ENCODE results near the gene DPP4.

DPP4 gene

GRCh38 chr2:162107361-162107901 is 33.4 kb upstream of the DPP4 start:
- no peak overlapping the region for H3K9ac ChIP-seq (ENCODE audit: low read depth, low read length, poor library complexity)
- H3K14ac ChIP-seq (ENCODE audit: low read length): no peak overlapping the region
- DNase-seq (ENCODE audit: low spot score): no peak
- H3K27ac ChIP-seq (replicated peaks; ENCODE audit: low read length): no peak overlapping the region
- no peak overlapping the region for H4K8ac ChIP-seq (ENCODE audit: low read depth, low read length)
- H3K4ac ChIP-seq (ENCODE audit: low read length): no peak overlapping the region
- H3K79me1 ChIP-seq (ENCODE audit: low read depth, low read length): no peaks in the 10 kb centered on the region
- H3K36me3 ChIP-seq (replicated peaks in 1 of 2; ENCODE audit: control insufficient read depth in 2 of 2, insufficient read depth in 2 of 2, low read length in 2 of 2): no peaks in the 10 kb centered on the region
- H3K4me2 ChIP-seq (ENCODE audit: insufficient read depth, low read length, poor library complexity, severe bottlenecking): no peak overlapping the region
- H2AK5ac ChIP-seq (ENCODE audit: low read depth, low read length): no peak overlapping the region
- no peak overlapping the region for H3K4me3 ChIP-seq (ENCODE audit: low read length in 2 of 2)
- H3K9me3 ChIP-seq (replicated peaks in 1 of 2; ENCODE audit: control insufficient read depth in 2 of 2, insufficient read depth in 1 of 2, low read depth in 1 of 2, low read length in 2 of 2): peaks cover 0 to 2% of the 10 kb centered on the region in 2 donors
- WGBS, 2 donors (ENCODE audit: extremely low coverage in 2 of 2, insufficient read length in 2 of 2, insufficient replicate concordance in 1 of 2): no CpG with 5 or more reads among the region's 4 CpGs
- no peak overlapping the region for H2AFZ ChIP-seq (ENCODE audit: low read length)
- H2BK5ac ChIP-seq (ENCODE audit: low read length): no peak overlapping the region
- no peak overlapping the region for H2BK120ac ChIP-seq (ENCODE audit: low read depth, low read length)
- no peak overlapping the region for H2BK12ac ChIP-seq (ENCODE audit: low read length)
- H3K18ac ChIP-seq (ENCODE audit: low read length): no peak overlapping the region
- no peak overlapping the region for H3K23ac ChIP-seq (ENCODE audit: low read depth, low read length, poor library complexity)
- no peak overlapping the region for H4K91ac ChIP-seq (ENCODE audit: low read depth, low read length, poor library complexity)
- no peaks in the 10 kb centered on the region for H3K27me3 ChIP-seq (ENCODE audit: control insufficient read depth in 3 of 3, insufficient read depth in 3 of 3, low read depth in 1 of 3, low read length in 3 of 3)
- H3K4me1 ChIP-seq (ENCODE audit: control insufficient read depth in 2 of 2, insufficient read depth in 1 of 2, low read depth in 1 of 2, low read length in 2 of 2): no peaks in the 10 kb centered on the region
- no peak overlapping the region for H2BK15ac ChIP-seq (ENCODE audit: low read length)

GRCh38 chr2:162106746-162107145 is 32.7 kb upstream of the DPP4 start:
- H4K91ac ChIP-seq (ENCODE audit: low read depth, low read length, poor library complexity): no peak overlapping the region
- H3K18ac ChIP-seq (ENCODE audit: low read length): no peak overlapping the region
- H3K23ac ChIP-seq (ENCODE audit: low read depth, low read length, poor library complexity): no peak overlapping the region
- no peak overlapping the region for H3K9ac ChIP-seq (ENCODE audit: low read depth, low read length, poor library complexity)
- peaks cover 0 to under 1% of the 10 kb centered on the region in 2 donors for H3K9me3 ChIP-seq (replicated peaks in 1 of 2; ENCODE audit: control insufficient read depth in 2 of 2, insufficient read depth in 1 of 2, low read depth in 1 of 2, low read length in 2 of 2)
- no peak for DNase-seq (ENCODE audit: low spot score)
- H3K4me2 ChIP-seq (ENCODE audit: insufficient read depth, low read length, poor library complexity, severe bottlenecking): no peak overlapping the region
- H3K14ac ChIP-seq (ENCODE audit: low read length): no peak overlapping the region
- no peak overlapping the region for H3K27ac ChIP-seq (replicated peaks; ENCODE audit: low read length)
- WGBS, 2 donors (ENCODE audit: extremely low coverage in 2 of 2, insufficient read length in 2 of 2, insufficient replicate concordance in 1 of 2): no CpG with 5 or more reads among the region's 1 CpG
- no peaks in the 10 kb centered on the region for H3K4me1 ChIP-seq (ENCODE audit: control insufficient read depth in 2 of 2, insufficient read depth in 1 of 2, low read depth in 1 of 2, low read length in 2 of 2)
- no peaks in the 10 kb centered on the region for H3K36me3 ChIP-seq (replicated peaks in 1 of 2; ENCODE audit: control insufficient read depth in 2 of 2, insufficient read depth in 2 of 2, low read length in 2 of 2)
- H3K4ac ChIP-seq (ENCODE audit: low read length): no peak overlapping the region
- H2BK5ac ChIP-seq (ENCODE audit: low read length): no peak overlapping the region
- no peak overlapping the region for H2AFZ ChIP-seq (ENCODE audit: low read length)
- H3K79me1 ChIP-seq (ENCODE audit: low read depth, low read length): no peaks in the 10 kb centered on the region
- H2AK5ac ChIP-seq (ENCODE audit: low read depth, low read length): no peak overlapping the region
- H2BK120ac ChIP-seq (ENCODE audit: low read depth, low read length): no peak overlapping the region
- no peak overlapping the region for H2BK12ac ChIP-seq (ENCODE audit: low read length)
- no peaks in the 10 kb centered on the region for H3K27me3 ChIP-seq (ENCODE audit: control insufficient read depth in 3 of 3, insufficient read depth in 3 of 3, low read depth in 1 of 3, low read length in 3 of 3)
- no peak overlapping the region for H4K8ac ChIP-seq (ENCODE audit: low read depth, low read length)
- no peak overlapping the region for H2BK15ac ChIP-seq (ENCODE audit: low read length)
- H3K4me3 ChIP-seq (ENCODE audit: low read length in 2 of 2): no peak overlapping the region

- Histone ChIP-seq H4K8ac (ENCODE audit: low read depth, low read length) (no peak overlapping the region), H3K27ac (replicated peaks; ENCODE audit: low read length) (no peak overlapping the region)
- WGBS, 2 donors (ENCODE audit: extremely low coverage in 2 of 2, insufficient read length in 2 of 2, insufficient replicate concordance in 1 of 2): no CpG with 5 or more reads among the region's 3 CpGs
These were observed 32.1 kb upstream of the DPP4 start for GRCh38 chr2:162106146-162106551.

GRCh38 chr2:162103443-162104009 is 29.5 kb upstream of the DPP4 start:
- no peak overlapping the region for H3K4me2 ChIP-seq (ENCODE audit: insufficient read depth, low read length, poor library complexity, severe bottlenecking)
- H3K27ac ChIP-seq (replicated peaks; ENCODE audit: low read length): no peak overlapping the region
- H3K23ac ChIP-seq (ENCODE audit: low read depth, low read length, poor library complexity): no peak overlapping the region
- H3K4me3 ChIP-seq (ENCODE audit: low read length in 2 of 2): no peak overlapping the region
- H3K9me3 ChIP-seq (replicated peaks in 1 of 2; ENCODE audit: control insufficient read depth in 2 of 2, insufficient read depth in 1 of 2, low read depth in 1 of 2, low read length in 2 of 2): no peaks in the 10 kb centered on the region
- H3K4me1 ChIP-seq (ENCODE audit: control insufficient read depth in 2 of 2, insufficient read depth in 1 of 2, low read depth in 1 of 2, low read length in 2 of 2): no peaks in the 10 kb centered on the region
- H2AK5ac ChIP-seq (ENCODE audit: low read depth, low read length): no peak overlapping the region
- no peak overlapping the region for H3K4ac ChIP-seq (ENCODE audit: low read length)
- no peak overlapping the region for H3K14ac ChIP-seq (ENCODE audit: low read length)
- no peak for DNase-seq (ENCODE audit: low spot score)
- H3K27me3 ChIP-seq (ENCODE audit: control insufficient read depth in 3 of 3, insufficient read depth in 3 of 3, low read depth in 1 of 3, low read length in 3 of 3): peaks cover 0 to 3% (median 0%) of the 10 kb centered on the region in 3 experiments
- no peak overlapping the region for H2BK15ac ChIP-seq (ENCODE audit: low read length)
- no peak overlapping the region for H2BK12ac ChIP-seq (ENCODE audit: low read length)
- no peaks in the 10 kb centered on the region for H3K79me1 ChIP-seq (ENCODE audit: low read depth, low read length)
- H3K9ac ChIP-seq (ENCODE audit: low read depth, low read length, poor library complexity): no peak overlapping the region
- no CpG with 5 or more reads among the region's 3 CpGs for WGBS, 2 donors (ENCODE audit: extremely low coverage in 2 of 2, insufficient read length in 2 of 2, insufficient replicate concordance in 1 of 2)
- H3K18ac ChIP-seq (ENCODE audit: low read length): no peak overlapping the region
- no peak overlapping the region for H4K91ac ChIP-seq (ENCODE audit: low read depth, low read length, poor library complexity)
- no peak overlapping the region for H4K8ac ChIP-seq (ENCODE audit: low read depth, low read length)
- no peaks in the 10 kb centered on the region for H3K36me3 ChIP-seq (replicated peaks in 1 of 2; ENCODE audit: control insufficient read depth in 2 of 2, insufficient read depth in 2 of 2, low read length in 2 of 2)
- H2AFZ ChIP-seq (ENCODE audit: low read length): no peak overlapping the region
- H2BK5ac ChIP-seq (ENCODE audit: low read length): no peak overlapping the region
- no peak overlapping the region for H2BK120ac ChIP-seq (ENCODE audit: low read depth, low read length)

More at GRCh38 chr2:162106146-162106551, 32.1 kb upstream of the DPP4 start:
- Histone ChIP-seq H3K27me3 (ENCODE audit: control insufficient read depth in 3 of 3, insufficient read depth in 3 of 3, low read depth in 1 of 3, low read length in 3 of 3) (no peaks in the 10 kb centered on the region), H3K4me3 (ENCODE audit: low read length in 2 of 2) (no peak overlapping the region), H3K4me2 (ENCODE audit: insufficient read depth, low read length, poor library complexity, severe bottlenecking) (no peak overlapping the region), H3K23ac (ENCODE audit: low read depth, low read length, poor library complexity) (no peak overlapping the region), H2AFZ (ENCODE audit: low read length) (no peak overlapping the region), H3K36me3 (replicated peaks in 1 of 2; ENCODE audit: control insufficient read depth in 2 of 2, insufficient read depth in 2 of 2, low read length in 2 of 2) (no peaks in the 10 kb centered on the region), H3K18ac (ENCODE audit: low read length) (no peak overlapping the region), H3K4ac (ENCODE audit: low read length) (no peak overlapping the region), H3K14ac (ENCODE audit: low read length) (no peak overlapping the region), H2BK5ac (ENCODE audit: low read length) (no peak overlapping the region), H2BK15ac (ENCODE audit: low read length) (no peak overlapping the region), H3K79me1 (ENCODE audit: low read depth, low read length) (no peaks in the 10 kb centered on the region), H3K4me1 (ENCODE audit: control insufficient read depth in 2 of 2, insufficient read depth in 1 of 2, low read depth in 1 of 2, low read length in 2 of 2) (no peaks in the 10 kb centered on the region), H3K9me3 (replicated peaks in 1 of 2; ENCODE audit: control insufficient read depth in 2 of 2, insufficient read depth in 1 of 2, low read depth in 1 of 2, low read length in 2 of 2) (no peaks in the 10 kb centered on the region), H2AK5ac (ENCODE audit: low read depth, low read length) (no peak overlapping the region), H3K9ac (ENCODE audit: low read depth, low read length, poor library complexity) (no peak overlapping the region), H2BK120ac (ENCODE audit: low read depth, low read length) (no peak overlapping the region), H2BK12ac (ENCODE audit: low read length) (no peak overlapping the region), H4K91ac (ENCODE audit: low read depth, low read length, poor library complexity) (no peak overlapping the region)
- DNase-seq (ENCODE audit: low spot score): no peak
